Keratinocyte (primary cell): Measurements from ENCODE around the gene SULT1C4. TPM values are rescaled to one million over a fixed set of nuclear protein-coding genes. Genes with fewer than 3 reads are reported as not detected.

Experiments used
- DNase-seq: peaks from one replicate; pipeline ENCODE4 v3.0.0-alpha.2; 2011; ENCODE audit warnings: low read depth, missing footprints, low spot score
- FAIRE-seq: peaks from 2 replicates; lab custom pipeline; 2011; peaks lifted over from hg19 to GRCh38; lab: Jason Lieb, UNC
- H2AFZ ChIP-seq: 2 replicates; pipeline ENCODE4 v1.6.0; 2012; ENCODE audit warnings: low read length, control low read depth, inconsistent platforms; ENCODE audit not compliant: control insufficient read depth
- H3K27ac ChIP-seq: 2 replicates; pipeline ENCODE4 v1.5.1; 2011; ENCODE audit warnings: low read length; ENCODE audit not compliant: control insufficient read depth, insufficient read depth
- H3K27me3 ChIP-seq: 3 replicates; pipeline ENCODE4 v1.6.0; 2011; ENCODE audit warnings: low read length; ENCODE audit not compliant: control insufficient read depth, insufficient read depth; ENCODE audit errors: extremely low read depth
- H3K36me3 ChIP-seq, 2 experiments: 2 replicates in 1 of 2; 3 replicates in 1 of 2; pipeline ENCODE4 v1.5.1; 2011; ENCODE audit warnings: low read length in 2 of 2, mild to moderate bottlenecking in 1 of 2; ENCODE audit not compliant: control insufficient read depth in 2 of 2, insufficient read depth in 2 of 2; ENCODE audit errors: extremely low read depth in 1 of 2
- H3K4me1 ChIP-seq: 3 replicates; pipeline ENCODE4 v1.5.1; 2011; ENCODE audit warnings: low read length; ENCODE audit not compliant: control insufficient read depth, insufficient read depth; ENCODE audit errors: extremely low read depth
- H3K4me2 ChIP-seq: 3 replicates; pipeline ENCODE4 v1.6.0; 2011; ENCODE audit warnings: low read depth, low read length; ENCODE audit not compliant: control insufficient read depth, insufficient read depth; ENCODE audit errors: extremely low read depth
- H3K4me3 ChIP-seq, 3 experiments: fragments of 200-600 bp in 1 of 3; sonication (generic) in 1 of 3; 2 replicates in 2 of 3; 3 replicates in 1 of 3; pipeline ENCODE4 v1.5.1; 2011 to 2016; ENCODE audit warnings: low read length in 3 of 3, mild to moderate bottlenecking in 3 of 3, control low read depth in 2 of 3, inconsistent platforms in 1 of 3, low read depth in 1 of 3, mixed read lengths in 1 of 3, mixed run types in 1 of 3, moderate library complexity in 1 of 3; ENCODE audit not compliant: control insufficient read depth in 2 of 3, insufficient read depth in 2 of 3; ENCODE audit errors: extremely low read depth in 1 of 3
- H3K79me2 ChIP-seq: 2 replicates; pipeline ENCODE4 v1.6.0; 2012; ENCODE audit warnings: low read length; ENCODE audit not compliant: control insufficient read depth, insufficient read depth
- H3K9ac ChIP-seq: 3 replicates; pipeline ENCODE4 v1.6.0; 2011; ENCODE audit warnings: low read length; ENCODE audit not compliant: control insufficient read depth, insufficient read depth; ENCODE audit errors: extremely low read depth
- H3K9me1 ChIP-seq: 3 replicates; pipeline ENCODE4 v1.6.0; 2011; ENCODE audit warnings: low read length; ENCODE audit not compliant: control insufficient read depth, insufficient read depth; ENCODE audit errors: extremely low read depth
- H3K9me3 ChIP-seq: 2 replicates; pipeline ENCODE4 v1.5.1; 2012; ENCODE audit warnings: low read depth, low read length; ENCODE audit not compliant: control insufficient read depth
- H4K20me1 ChIP-seq: 3 replicates; pipeline ENCODE4 v1.6.0; 2011; ENCODE audit warnings: low read length; ENCODE audit not compliant: control insufficient read depth, insufficient read depth; ENCODE audit errors: extremely low read depth
- CTCF ChIP-seq, 3 experiments: IDR thresholded peaks in 1 of 3; conservative IDR thresholded peaks in 1 of 3; optimal IDR thresholded peaks in 1 of 3; 2 replicates in 2 of 3; 3 replicates in 1 of 3; pipeline versions ENCODE3 to v1.5.1; 2011; ENCODE audit warnings: low read length in 3 of 3, mild to moderate bottlenecking in 3 of 3, moderate library complexity in 2 of 3, control low read depth in 1 of 3, inconsistent platforms in 1 of 3; ENCODE audit not compliant: insufficient read depth in 2 of 3; ENCODE audit errors: extremely low read depth in 1 of 3
- EZH2 ChIP-seq: IDR thresholded peaks from one replicate; pipeline ENCODE4 v1.6.1; 2012; ENCODE audit warnings: inconsistent platforms, mild to moderate bottlenecking, low read length, moderate library complexity
- dilution Hi-C: fragments of 300-500 bp; cut with MboI; formaldehyde crosslinking; loops from one replicate; pipeline ENCODE4 v1.7.0; 2020; ENCODE audit warnings: low sequenced_read_pairs; ENCODE audit not compliant: extremely low pct_ligation_motif_present
- polyA plus RNA-seq, 5 experiments: library from polyadenylated mRNA; depleted of rRNA in 3 of 5; stranded (reverse) in 3 of 5; stranded (forward) in 1 of 5; unstranded in 1 of 5; fragments of >200 nt; gene quantifications; 1 replicate in 1 of 5; 2 replicates in 3 of 5; 3 replicates in 1 of 5; pipeline versions ENCODE4 v1.2.1 to v1.2.3, GENCODE V29; 2011 to 2012; ENCODE audit warnings: missing spikeins in 2 of 5, low read depth in 1 of 5, low replicate concordance in 1 of 5

Gene SULT1C4
- polyA plus RNA-seq, 1 donor (not counting 4 experiments of a cell fraction or from before 2014, with no cell fraction given) = not detected

GRCh38 chr2:108346827-108347226 lies 30.9 kb upstream of the SULT1C4 start:
- no peaks in the 10 kb centered on the region for H3K9me1 ChIP-seq
- no peak overlapping the region for H2AFZ ChIP-seq
- TF ChIP-seq CTCF (optimal IDR thresholded peaks at IDR 0.05 in 1 of 3, IDR thresholded peaks at IDR 0.05 in 1 of 3, conservative IDR thresholded peaks at IDR 0.05 in 1 of 3; ENCODE audit: extremely low read depth in 1 of 3, insufficient read depth in 2 of 3, low read length in 3 of 3) (no peak), EZH2 (no peak)
- no peak overlapping the region for H3K27ac ChIP-seq
- dilution Hi-C loops = no loop called here
- H3K27me3 ChIP-seq = peaks cover 3% of the 10 kb centered on the region
- no peaks in the 10 kb centered on the region for H3K79me2 ChIP-seq
- H3K9ac ChIP-seq = no peak overlapping the region
- H3K4me2 ChIP-seq = no peak overlapping the region
- H3K4me3 ChIP-seq = no peak overlapping the region
- no peaks in the 10 kb centered on the region for H3K36me3 ChIP-seq
- no peaks in the 10 kb centered on the region for H3K4me1 ChIP-seq
- no peaks in the 10 kb centered on the region for H4K20me1 ChIP-seq
- H3K9me3 ChIP-seq = no peaks in the 10 kb centered on the region
- FAIRE-seq (no peak), DNase-seq (no peak)

GRCh38 chr2:108347786-108348185 lies 30.0 kb upstream of the SULT1C4 start:
- H3K4me2 ChIP-seq = no peak overlapping the region
- no peaks in the 10 kb centered on the region for H3K9me3 ChIP-seq
- peaks cover 3% of the 10 kb centered on the region for H3K27me3 ChIP-seq
- FAIRE-seq (no peak), DNase-seq (no peak)
- H3K36me3 ChIP-seq = no peaks in the 10 kb centered on the region
- TF ChIP-seq EZH2 = no peak
- no peaks in the 10 kb centered on the region for H3K9me1 ChIP-seq
- H4K20me1 ChIP-seq = no peaks in the 10 kb centered on the region
- H3K4me3 ChIP-seq = no peak overlapping the region
- H3K4me1 ChIP-seq = no peaks in the 10 kb centered on the region
- dilution Hi-C loops = no loop called here
- no peaks in the 10 kb centered on the region for H3K79me2 ChIP-seq
- H2AFZ ChIP-seq = no peak overlapping the region
- H3K9ac ChIP-seq = no peak overlapping the region
- H3K27ac ChIP-seq = no peak overlapping the region
